Measurements from ENCODE around the gene RNF167.

RNF167 gene

GRCh38 chr17:4939796-4940554 lies at the start of gene RNF167, which contains the start of gene SLC25A11:
Gene RNF167 (plus strand): TSS chr17:4940268. CDS start chr17:4940910, 642 bp downstream.
Gene SLC25A11 (minus strand): TSS chr17:4940046. CDS start chr17:4939910, 136 bp downstream.
- peak; percentile 96 for DNase-seq

- no peak for DNase-seq
These were observed 48.4 kb upstream of the RNF167 start for GRCh38 chr17:4891411-4892410.

DNA sequence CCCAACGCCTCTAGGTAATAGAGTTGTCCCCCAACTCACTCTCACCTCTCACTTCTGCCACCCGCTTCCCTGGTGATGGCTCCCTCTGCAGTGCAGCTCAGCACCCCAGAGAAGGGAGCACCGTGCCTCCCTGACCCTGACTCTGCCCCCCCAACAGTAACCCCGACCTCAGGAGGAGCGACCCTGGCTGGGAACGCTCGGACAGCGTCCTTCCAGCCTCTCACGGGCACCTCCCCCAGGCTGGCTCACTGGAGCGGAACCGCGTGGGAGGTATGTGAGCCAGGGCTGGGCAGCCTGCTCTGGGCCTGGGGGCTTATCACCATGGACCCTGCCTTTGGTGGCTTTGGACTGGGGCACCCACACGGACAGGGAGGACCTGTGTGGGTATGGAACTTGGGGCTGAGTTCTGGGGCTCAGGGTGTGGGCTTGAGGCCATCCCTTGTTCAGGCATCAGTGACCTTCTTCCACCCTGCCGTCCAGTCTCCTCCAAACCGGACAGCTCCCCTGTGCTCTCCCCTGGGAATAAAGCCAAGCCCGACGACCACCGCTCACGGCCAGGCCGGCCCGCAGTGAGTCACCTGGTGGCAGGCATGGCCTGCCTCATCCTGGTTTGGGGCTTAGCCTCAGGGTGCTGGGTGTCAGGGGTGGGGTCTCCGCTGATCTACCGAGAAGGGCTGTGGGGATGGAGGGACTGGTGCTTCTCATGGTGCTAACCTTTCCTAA lies 47.4 kb upstream of the RNF167 start:
- DNase-seq: no peak

DNA sequence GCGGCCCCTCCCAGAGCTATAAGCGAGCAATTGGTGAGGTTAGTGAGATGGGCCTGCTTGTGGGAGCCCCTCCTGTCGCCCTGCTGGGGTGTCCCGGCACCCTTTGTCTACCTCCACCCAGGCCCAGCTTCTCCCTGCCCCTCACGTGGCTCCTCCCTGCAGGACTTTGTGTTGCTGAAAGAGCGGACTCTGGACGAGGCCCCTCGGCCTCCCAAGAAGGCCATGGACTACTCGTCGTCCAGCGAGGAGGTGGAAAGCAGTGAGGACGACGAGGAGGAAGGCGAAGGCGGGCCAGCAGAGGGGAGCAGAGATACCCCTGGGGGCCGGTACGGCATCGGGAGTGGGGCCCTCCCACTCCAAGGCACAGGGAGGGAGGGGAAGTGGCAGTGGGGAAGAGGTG lies 46.8 kb upstream of the RNF167 start:
- DNase-seq: no peak

GRCh38 chr17:4893721-4894560 lies 46.1 kb upstream of the RNF167 start:
- no peak for DNase-seq

DNA sequence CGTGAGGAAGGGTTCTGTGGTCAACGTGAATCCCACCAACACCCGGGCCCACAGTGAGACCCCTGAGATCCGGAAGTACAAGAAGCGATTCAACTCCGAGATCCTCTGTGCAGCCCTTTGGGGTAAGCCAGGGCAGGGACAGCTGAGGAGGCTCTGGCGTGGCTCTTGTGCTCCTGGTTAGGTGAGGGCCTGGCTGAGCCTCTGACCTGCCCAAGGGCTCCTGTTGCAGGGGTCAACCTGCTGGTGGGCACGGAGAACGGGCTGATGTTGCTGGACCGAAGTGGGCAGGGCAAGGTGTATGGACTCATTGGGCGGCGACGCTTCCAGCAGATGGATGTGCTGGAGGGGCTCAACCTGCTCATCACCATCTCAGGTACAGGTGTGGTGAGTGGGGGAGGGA lies 44.9 kb upstream of the RNF167 start:
- DNase-seq: no peak

GRCh38 chr17:4895657-4896331 lies 44.3 kb upstream of the RNF167 start:
- DNase-seq: no peak

- no peak for DNase-seq
These were observed 43.5 kb upstream of the RNF167 start for GRCh38 chr17:4896332-4897197.

DNA sequence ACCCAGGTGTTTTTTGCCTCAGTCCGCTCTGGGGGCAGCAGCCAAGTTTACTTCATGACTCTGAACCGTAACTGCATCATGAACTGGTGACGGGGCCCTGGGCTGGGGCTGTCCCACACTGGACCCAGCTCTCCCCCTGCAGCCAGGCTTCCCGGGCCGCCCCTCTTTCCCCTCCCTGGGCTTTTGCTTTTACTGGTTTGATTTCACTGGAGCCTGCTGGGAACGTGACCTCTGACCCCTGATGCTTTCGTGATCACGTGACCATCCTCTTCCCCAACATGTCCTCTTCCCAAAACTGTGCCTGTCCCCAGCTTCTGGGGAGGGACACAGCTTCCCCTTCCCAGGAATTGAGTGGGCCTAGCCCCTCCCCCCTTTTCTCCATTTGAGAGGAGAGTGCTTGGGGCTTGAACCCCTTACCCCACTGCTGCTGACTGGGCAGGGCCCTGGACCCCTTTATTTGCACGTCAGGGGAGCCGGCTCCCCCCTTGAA lies 42.8 kb upstream of the RNF167 start:
- DNase-seq: no peak

DNA sequence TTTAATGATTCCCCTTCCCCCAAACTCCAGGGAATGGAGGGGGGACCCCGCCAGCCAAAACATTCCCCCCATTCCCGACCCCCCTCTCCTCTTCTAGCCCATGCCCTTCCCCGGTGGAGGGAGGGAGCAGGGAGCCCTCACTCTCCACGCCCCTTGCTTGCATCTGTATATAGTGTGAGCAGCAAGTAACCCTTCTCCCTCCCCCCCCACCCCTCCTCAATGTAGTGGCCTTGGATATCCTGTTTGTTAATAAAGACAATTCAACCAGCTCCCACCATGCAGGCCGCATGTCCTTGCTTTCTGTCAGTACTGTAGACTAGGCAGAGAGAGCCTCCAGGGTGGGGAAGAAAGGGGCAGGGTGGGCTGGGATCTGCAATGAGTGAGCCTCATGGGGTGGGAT lies 42.3 kb upstream of the RNF167 start:
- DNase-seq: no peak

DNA sequence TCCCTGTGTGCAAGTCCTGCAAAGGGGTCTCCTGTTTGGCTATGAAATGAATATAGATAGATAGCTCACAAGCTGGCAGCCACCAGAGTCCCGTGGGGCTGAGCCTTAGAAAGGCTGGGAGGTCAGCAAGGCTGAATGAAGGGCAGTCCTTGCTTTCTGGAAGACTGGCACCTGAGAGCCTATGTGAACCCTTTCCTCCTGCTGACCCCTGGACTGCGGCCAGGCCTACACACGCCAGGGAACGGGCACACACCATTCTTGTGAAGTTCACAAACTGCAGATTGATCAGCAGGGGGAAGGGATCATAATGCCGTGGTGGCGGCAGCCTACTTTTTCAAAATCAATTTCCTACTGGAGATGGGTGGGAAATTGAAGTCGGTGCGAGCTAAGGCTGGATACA lies 41.7 kb upstream of the RNF167 start:
- no peak for DNase-seq

DNA sequence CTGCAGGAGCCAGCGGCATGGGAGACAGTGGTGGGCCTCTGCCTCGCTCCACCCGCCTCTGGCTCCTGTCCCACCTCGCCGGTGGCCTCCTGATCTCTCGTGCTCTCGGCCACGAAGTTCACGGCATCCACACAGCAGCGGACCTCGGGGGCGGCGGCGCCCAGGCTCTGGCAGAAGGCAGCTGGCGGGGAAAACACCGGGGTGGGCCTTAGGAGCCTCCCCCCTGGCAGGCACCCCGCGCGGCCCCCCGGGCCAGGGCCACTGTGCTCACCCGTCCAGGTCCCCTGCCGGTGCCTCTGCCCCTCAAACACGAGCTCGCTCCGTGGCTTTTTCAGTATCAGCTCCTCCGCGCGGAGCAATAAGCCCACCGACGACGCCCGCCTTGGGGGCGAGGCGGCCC lies 41.1 kb upstream of the RNF167 start:
- DNase-seq: no peak

DNA sequence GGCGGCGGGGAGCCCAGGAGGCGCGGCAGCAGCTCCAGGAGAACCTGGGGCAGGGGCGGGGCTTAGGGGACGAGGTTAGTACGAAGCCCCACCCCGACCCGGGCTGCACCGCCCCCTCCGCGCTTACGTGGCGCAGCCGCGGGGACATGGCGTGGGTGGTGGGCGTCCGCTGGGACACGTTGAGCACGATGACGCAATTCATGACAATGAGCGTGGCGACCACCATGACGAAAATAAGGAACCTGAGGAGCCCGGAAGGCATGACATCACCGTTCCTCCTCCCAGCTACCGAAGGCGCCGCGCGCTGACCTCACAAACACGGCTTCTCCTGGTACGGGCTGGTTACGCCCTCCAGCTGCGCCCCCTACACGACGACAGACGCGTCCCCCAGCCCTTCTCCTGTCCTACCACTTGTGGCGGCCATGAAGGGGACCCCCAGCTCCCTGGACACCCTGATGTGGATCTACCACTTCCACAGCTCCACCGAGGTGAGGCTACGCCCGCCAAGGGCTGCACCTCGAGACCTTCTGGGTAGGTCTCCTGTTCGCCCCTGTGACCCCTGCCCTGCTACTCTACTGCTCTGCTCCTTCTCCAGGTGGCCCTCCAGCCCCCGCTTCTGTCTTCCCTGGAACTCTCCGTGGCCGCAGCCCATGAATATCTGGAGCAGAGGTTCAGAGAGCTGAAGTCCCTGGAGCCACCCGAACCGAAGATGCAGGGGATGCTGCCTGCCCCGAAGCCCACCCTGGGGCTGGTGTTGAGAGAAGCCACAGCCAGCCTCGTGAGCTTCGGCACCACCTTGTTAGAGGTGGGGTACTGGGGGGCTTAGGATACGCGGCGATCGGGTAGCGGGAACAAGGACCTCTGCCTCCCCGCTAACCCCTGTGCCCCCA lies 40.5 kb upstream of the RNF167 start, which contains the start of gene C17orf107:
C17orf107 (plus strand) TSS at position 196 of the 890 bp plus-strand sequence; CDS start at position 423, 227 bp downstream.
- peak; percentile 96 for DNase-seq

GRCh38 chr17:4900231-4901107 lies 39.6 kb upstream of the RNF167 start:
- DNase-seq: peak; percentile 49

DNA sequence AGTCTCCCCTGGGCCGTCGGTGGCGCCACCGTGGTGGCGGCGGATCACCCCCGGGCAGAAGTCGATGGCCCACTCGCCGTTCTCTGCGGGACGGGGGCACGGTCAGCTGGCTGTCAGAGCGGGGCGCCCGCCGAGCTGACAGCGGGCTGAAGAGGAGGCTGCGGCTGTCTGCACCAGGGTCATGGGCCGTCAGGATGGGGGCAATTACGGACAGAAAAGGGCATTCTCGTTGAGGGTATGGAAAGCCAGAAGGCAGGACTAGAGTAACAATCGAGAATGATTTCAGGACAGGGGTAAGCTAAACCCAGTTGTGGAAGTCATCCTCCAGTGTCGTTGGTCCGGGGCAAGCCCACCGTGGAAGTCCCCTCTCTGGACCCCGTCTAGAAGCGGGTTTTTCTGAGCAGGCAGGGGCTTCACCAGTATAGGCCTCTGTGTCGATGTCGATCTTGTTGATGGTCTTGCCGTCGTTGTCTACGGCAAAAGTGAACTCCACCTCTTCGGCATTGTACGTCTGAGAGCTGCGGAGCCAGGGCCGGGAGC lies 38.9 kb upstream of the RNF167 start:
- no peak for DNase-seq

DNA sequence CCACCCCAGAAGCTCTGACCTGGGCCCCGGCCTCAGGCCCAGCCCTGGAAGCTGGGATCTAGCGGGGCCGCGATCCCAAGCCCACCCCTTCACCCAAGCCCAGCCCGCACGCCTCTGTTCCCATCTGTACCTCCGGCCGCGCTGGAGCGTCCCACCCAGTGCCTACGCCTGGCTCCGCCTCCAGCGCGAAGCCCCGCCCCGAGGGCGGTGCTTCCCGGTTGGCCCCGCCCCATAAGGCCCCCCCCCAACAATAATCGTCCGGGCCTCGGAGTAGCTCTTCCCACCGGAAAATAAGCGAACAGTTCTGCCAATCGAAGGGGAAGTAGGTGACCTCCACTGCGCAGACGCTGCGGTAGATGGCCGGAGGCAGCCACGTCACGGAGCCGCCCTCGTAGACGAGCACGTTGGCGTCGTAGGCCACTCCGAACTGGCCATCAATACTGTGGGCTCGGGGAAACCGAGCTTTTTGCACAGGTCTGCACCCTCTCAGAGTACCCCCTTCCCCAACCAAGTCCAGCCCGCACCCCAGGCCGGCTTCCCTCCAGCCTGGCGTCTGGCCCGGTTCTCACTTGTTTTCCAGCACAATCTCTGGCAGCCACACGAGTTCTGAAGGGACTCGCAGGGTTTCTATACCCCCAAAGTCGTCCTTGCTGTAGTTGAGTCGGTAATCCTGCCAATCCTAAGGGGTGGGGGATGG lies 38.3 kb upstream of the RNF167 start:
- DNase-seq: no peak

GRCh38 chr17:4902540-4902939 lies 37.5 kb upstream of the RNF167 start:
- DNase-seq: no peak

Measured in stimulated activated CD4-positive, alpha-beta T cell treated with anti-CD3 and anti-CD28 coated beads, Interleukin-15, amount 100 ng/mL, for 24 hours (primary cell).